AG09319 (cell line): ENCODE data around the gene ANKRD28.
A peak's percentile ranks its signal among the peaks of the same experiment; 100 is the strongest.
"Not testable (repeated sequence)": the region's sequence is repeated elsewhere in the genome, so short reads cannot be mapped to it uniquely, and the experiment has no call there.

Experiments used
- DNase-seq: peaks from one replicate; pipeline ENCODE4 v3.0.0-alpha.2; 2010; ENCODE audit warnings: low read depth; ENCODE audit errors: extremely low read depth
- CTCF ChIP-seq: IDR thresholded peaks from 2 replicates; pipeline ENCODE4 v1.5.1; 2011; ENCODE audit warnings: low read depth, mild to moderate bottlenecking, inconsistent platforms, low read length, moderate library complexity

ANKRD28 gene

GRCh38 chr3:15815696-15816095 is 17.9 kb upstream of the ANKRD28 start:
- DNase-seq, result peak; percentile 64
- peak; percentile 35 for TF ChIP-seq CTCF

GRCh38 chr3:15813079-15813478 is 15.3 kb upstream of the ANKRD28 start:
- not testable (repeated sequence) for DNase-seq

- DNase-seq, result no peak
- TF ChIP-seq CTCF, result peak; percentile 28
These were observed 14.4 kb upstream of the ANKRD28 start for GRCh38 chr3:15812183-15812582.

GRCh38 chr3:15810702-15811101 is 12.9 kb upstream of the ANKRD28 start:
- no peak for DNase-seq
- no peak for TF ChIP-seq CTCF

- TF ChIP-seq CTCF, result no peak
These were observed 11.5 kb upstream of the ANKRD28 start for GRCh38 chr3:15809313-15809712.

GRCh38 chr3:15808679-15809310 is 11.0 kb upstream of the ANKRD28 start:
- no peak for TF ChIP-seq CTCF

More at GRCh38 chr3:15809313-15809712, 11.5 kb upstream of the ANKRD28 start:
- DNase-seq, result no peak

GRCh38 chr3:15805756-15806266 is 8.0 kb upstream of the ANKRD28 start:
- no peak for DNase-seq

More at GRCh38 chr3:15808679-15809310, 11.0 kb upstream of the ANKRD28 start:
- DNase-seq, result no peak

More at GRCh38 chr3:15805756-15806266, 8.0 kb upstream of the ANKRD28 start:
- TF ChIP-seq CTCF, result no peak
